ENCODE measurements around the gene KRTAP3-1.

KRTAP3-1 gene

DNA sequence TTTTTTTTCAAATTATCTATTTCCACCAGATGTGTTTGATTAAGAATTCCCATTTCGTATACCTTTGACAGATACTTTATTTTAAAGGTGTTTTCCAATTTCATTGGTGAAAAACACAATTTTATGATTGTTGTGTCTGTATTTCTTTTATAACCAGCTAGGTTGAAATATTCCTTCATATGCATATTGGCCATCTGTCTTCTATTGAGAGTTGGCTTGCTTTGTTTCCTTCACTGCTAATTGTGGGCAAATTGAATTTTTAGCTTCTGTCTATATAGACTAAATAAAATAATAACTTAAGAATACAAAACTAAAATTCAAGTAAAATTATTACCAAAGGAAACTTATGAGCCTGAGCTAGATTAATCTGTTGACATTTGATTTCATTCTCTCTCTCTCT is 13.8 kb downstream of the KRTAP3-1 start:
- Histone ChIP-seq H3K4me1 (ENCODE audit: control insufficient read depth in 1 of 2, insufficient read depth in 2 of 2, low read length in 2 of 2) (no peaks in the 10 kb centered on the region), H3K27me3 (ENCODE audit: low read depth, low read length) (no peaks in the 10 kb centered on the region), H3K9me3 (ENCODE audit: control insufficient read depth in 1 of 2, low read length in 2 of 2) (no peaks in the 10 kb centered on the region), H3K27ac (ENCODE audit: low read length) (no peak overlapping the region), H3K36me3 (ENCODE audit: control insufficient read depth in 1 of 2, insufficient read depth in 2 of 2, low read length in 2 of 2) (no peaks in the 10 kb centered on the region), H3K4me3 (ENCODE audit: low read depth in 1 of 2, low read length in 2 of 2) (no peak overlapping the region)

DNA sequence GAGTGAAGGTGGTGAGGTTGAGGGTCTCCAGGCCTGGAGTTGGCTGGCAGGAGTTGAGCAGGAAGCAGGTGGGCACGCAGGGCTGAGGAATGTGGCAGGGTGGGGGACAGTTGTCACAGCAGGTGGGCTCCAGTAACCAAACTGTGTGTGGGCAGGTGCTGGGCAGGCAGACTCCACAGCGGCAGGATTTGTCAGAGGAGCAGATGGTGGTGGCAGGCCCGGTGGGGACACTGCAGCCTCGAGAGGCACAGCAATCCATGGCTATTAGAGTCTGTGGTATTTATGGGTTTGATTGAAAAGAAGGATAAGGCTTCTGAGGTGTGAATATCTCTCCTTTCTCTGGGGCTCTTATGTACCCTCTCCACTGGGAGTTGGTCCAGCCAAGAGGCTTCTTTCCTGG is 15.1 kb downstream of the KRTAP3-1 start, which contains the start of gene KRTAP3-3:
Gene KRTAP3-3, minus strand, starts transcription at position 326 of the 400 bp plus-strand sequence. Its CDS starts 67 bp downstream, at position 259.
- Histone ChIP-seq H3K27me3 (ENCODE audit: low read depth, low read length) (no peaks in the 10 kb centered on the region), H3K9me3 (ENCODE audit: control insufficient read depth in 1 of 2, low read length in 2 of 2) (no peaks in the 10 kb centered on the region), H3K4me1 (ENCODE audit: control insufficient read depth in 1 of 2, insufficient read depth in 2 of 2, low read length in 2 of 2) (no peaks in the 10 kb centered on the region), H3K27ac (ENCODE audit: low read length) (no peak within 1 kb of the TSS), H3K36me3 (ENCODE audit: control insufficient read depth in 1 of 2, insufficient read depth in 2 of 2, low read length in 2 of 2) (no peaks in the 10 kb centered on the region), H3K4me3 (ENCODE audit: low read depth in 1 of 2, low read length in 2 of 2) (no peak within 1 kb of the TSS)

DNA sequence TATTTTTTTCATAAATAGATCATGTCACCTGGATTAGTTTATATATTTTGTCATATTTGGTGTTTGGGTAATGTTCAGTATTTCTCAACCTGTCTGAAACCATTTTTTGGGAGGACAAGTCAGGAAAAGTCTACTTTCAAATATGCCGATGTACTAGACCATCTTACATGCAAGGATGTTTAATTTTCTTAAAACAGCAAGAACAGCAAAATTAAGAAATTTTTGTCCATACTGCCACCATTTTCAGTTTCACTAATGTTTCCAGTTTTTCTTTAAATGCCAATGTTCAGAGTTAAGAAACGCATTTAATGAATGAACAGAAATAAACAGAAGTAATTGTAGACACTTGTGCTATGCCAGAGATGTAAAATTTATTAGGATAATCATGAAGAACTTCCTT is 15.8 kb downstream of the KRTAP3-1 start:
- H3K4me3 ChIP-seq (ENCODE audit: low read depth in 1 of 2, low read length in 2 of 2), result no peak overlapping the region
- H3K27ac ChIP-seq (ENCODE audit: low read length), result no peak overlapping the region
- no peaks in the 10 kb centered on the region for H3K4me1 ChIP-seq (ENCODE audit: control insufficient read depth in 1 of 2, insufficient read depth in 2 of 2, low read length in 2 of 2)
- H3K36me3 ChIP-seq (ENCODE audit: control insufficient read depth in 1 of 2, insufficient read depth in 2 of 2, low read length in 2 of 2), result no peaks in the 10 kb centered on the region
- H3K27me3 ChIP-seq (ENCODE audit: low read depth, low read length), result no peaks in the 10 kb centered on the region
- H3K9me3 ChIP-seq (ENCODE audit: control insufficient read depth in 1 of 2, low read length in 2 of 2), result no peaks in the 10 kb centered on the region

DNA sequence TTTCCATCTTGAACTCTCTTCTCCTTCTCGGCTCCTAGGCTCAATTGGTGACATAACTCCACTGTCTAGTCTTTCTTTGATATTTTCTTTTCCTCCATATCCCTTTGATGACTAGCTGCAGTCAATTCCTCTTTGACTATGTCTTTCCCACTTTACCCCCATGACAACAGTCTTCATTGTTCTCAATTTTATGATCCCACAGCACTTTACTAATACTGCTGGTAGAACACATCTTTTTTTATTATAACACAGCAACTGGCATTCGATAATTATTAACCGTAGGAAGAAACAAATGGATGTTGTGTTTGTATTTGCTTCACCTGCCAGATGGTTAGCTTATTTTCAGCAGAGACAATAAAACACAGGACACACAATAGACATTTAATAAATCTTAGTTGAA is 16.3 kb downstream of the KRTAP3-1 start:
- H3K27me3 ChIP-seq (ENCODE audit: low read depth, low read length), result no peaks in the 10 kb centered on the region
- no peaks in the 10 kb centered on the region for H3K4me1 ChIP-seq (ENCODE audit: control insufficient read depth in 1 of 2, insufficient read depth in 2 of 2, low read length in 2 of 2)
- H3K36me3 ChIP-seq (ENCODE audit: control insufficient read depth in 1 of 2, insufficient read depth in 2 of 2, low read length in 2 of 2), result no peaks in the 10 kb centered on the region
- H3K9me3 ChIP-seq (ENCODE audit: control insufficient read depth in 1 of 2, low read length in 2 of 2), result no peaks in the 10 kb centered on the region
- no peak overlapping the region for H3K27ac ChIP-seq (ENCODE audit: low read length)
- no peak overlapping the region for H3K4me3 ChIP-seq (ENCODE audit: low read depth in 1 of 2, low read length in 2 of 2)

DNA sequence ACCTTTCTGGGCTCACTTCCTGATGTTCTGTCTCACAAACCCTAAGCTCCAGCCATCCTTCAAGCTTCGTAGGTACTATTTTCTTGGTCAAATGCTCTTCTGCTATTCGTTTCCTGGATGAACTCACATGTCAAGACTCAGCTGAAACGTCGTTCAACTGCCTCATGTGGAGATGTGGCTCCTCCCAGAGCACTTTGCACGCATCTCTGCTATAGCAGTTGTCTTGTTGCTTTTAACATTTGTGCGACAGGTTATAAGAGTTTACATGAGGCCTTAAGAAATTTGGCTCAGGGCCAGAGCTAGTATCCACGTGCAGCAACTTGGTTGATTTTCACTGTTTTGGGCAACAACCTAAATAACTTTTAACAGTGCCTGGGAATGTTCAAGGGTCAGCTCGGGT is 22.0 kb downstream of the KRTAP3-1 start:
- Histone ChIP-seq H3K4me3 (ENCODE audit: low read depth in 1 of 2, low read length in 2 of 2) (no peak overlapping the region), H3K27ac (ENCODE audit: low read length) (no peak overlapping the region), H3K9me3 (ENCODE audit: control insufficient read depth in 1 of 2, low read length in 2 of 2) (no peaks in the 10 kb centered on the region), H3K27me3 (ENCODE audit: low read depth, low read length) (no peaks in the 10 kb centered on the region), H3K36me3 (ENCODE audit: control insufficient read depth in 1 of 2, insufficient read depth in 2 of 2, low read length in 2 of 2) (no peaks in the 10 kb centered on the region), H3K4me1 (ENCODE audit: control insufficient read depth in 1 of 2, insufficient read depth in 2 of 2, low read length in 2 of 2) (no peaks in the 10 kb centered on the region)

DNA sequence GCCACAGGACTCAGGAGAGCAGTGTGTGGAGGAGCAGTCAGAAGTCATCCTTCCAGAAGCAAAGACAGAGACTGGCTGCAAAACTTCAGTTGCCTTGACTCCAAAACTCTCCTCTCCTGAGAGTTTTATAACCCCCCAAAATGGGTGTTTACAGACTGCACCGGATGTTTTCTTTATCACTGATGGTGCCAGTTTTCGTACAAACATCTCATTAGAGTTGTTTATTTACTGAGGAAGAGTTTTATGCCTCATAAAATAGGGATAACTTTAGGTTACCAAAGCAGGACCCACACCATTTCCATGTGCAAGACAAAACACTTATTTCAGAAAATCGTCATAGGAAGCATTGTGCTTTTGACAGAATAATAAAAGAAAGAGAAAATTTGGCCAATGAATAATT is 24.7 kb downstream of the KRTAP3-1 start, which contains the start of gene KRT40:
Gene KRT40, minus strand, starts transcription at position 101 of the 400 bp plus-strand sequence. Its CDS starts 53 bp downstream, at position 48.
- H3K9me3 ChIP-seq (ENCODE audit: control insufficient read depth in 1 of 2, low read length in 2 of 2), result no peaks in the 10 kb centered on the region
- H3K4me1 ChIP-seq (ENCODE audit: control insufficient read depth in 1 of 2, insufficient read depth in 2 of 2, low read length in 2 of 2), result peaks cover 0 to 7% of the 10 kb centered on the region in 2 donors
- H3K27ac ChIP-seq (ENCODE audit: low read length), result no peak within 1 kb of the TSS
- H3K27me3 ChIP-seq (ENCODE audit: low read depth, low read length), result no peaks in the 10 kb centered on the region
- no peak within 1 kb of the TSS for H3K4me3 ChIP-seq (ENCODE audit: low read depth in 1 of 2, low read length in 2 of 2)
- no peaks in the 10 kb centered on the region for H3K36me3 ChIP-seq (ENCODE audit: control insufficient read depth in 1 of 2, insufficient read depth in 2 of 2, low read length in 2 of 2)

DNA sequence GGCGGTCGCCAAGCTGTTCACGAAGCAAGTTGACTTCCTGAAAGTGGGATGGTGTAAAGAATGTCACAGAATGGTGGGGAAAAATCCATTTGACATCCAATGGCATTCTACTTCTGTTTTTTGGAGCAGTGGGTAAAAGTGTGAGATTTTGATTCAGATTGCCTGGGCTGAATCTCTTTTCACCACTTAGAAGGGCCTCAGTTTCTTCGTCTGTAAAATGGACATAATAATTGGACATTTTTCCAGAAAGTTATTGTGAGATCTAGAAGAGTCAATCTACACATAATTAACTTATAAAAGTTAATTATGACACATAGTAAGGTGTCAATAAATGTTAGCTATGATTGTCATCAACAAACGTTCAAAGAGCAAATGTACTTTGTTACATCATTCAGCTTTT is 27.8 kb downstream of the KRTAP3-1 start:
- no peak overlapping the region for H3K4me3 ChIP-seq (ENCODE audit: low read depth in 1 of 2, low read length in 2 of 2)

DNA sequence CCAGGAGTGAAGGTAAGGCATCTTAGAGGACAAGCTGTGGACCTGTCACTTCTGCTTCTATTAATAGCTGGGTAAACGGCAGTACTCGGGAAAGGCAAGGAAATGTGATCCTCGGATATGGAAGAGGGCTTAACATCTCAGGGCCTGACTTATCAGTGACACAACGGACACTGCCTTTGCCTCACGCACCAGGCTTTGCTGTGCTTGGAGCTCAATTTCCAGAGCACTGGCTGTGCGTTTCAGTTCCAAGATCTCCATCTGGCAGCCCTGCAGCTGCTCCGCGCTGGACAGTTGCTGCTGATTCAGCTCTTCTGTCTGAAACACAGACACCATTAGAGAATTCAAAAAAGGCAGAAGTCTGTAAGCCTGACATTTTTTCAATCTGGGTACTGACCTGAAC is 28.3 kb downstream of the KRTAP3-1 start:
- Histone ChIP-seq H3K4me3 (ENCODE audit: low read depth in 1 of 2, low read length in 2 of 2) (no peak overlapping the region), H3K4me1 (ENCODE audit: control insufficient read depth in 1 of 2, insufficient read depth in 2 of 2, low read length in 2 of 2) (peaks cover 0 to 7% of the 10 kb centered on the region in 2 donors), H3K36me3 (ENCODE audit: control insufficient read depth in 1 of 2, insufficient read depth in 2 of 2, low read length in 2 of 2) (no peaks in the 10 kb centered on the region), H3K27me3 (ENCODE audit: low read depth, low read length) (no peaks in the 10 kb centered on the region), H3K9me3 (ENCODE audit: control insufficient read depth in 1 of 2, low read length in 2 of 2) (no peaks in the 10 kb centered on the region), H3K27ac (ENCODE audit: low read length) (no peak overlapping the region)

More for the DNA sequence above, 27.8 kb downstream of the KRTAP3-1 start:
- H3K9me3 ChIP-seq (ENCODE audit: control insufficient read depth in 1 of 2, low read length in 2 of 2), result no peaks in the 10 kb centered on the region
- no peak overlapping the region for H3K27ac ChIP-seq (ENCODE audit: low read length)
- H3K36me3 ChIP-seq (ENCODE audit: control insufficient read depth in 1 of 2, insufficient read depth in 2 of 2, low read length in 2 of 2), result no peaks in the 10 kb centered on the region
- no peaks in the 10 kb centered on the region for H3K27me3 ChIP-seq (ENCODE audit: low read depth, low read length)
- peaks cover 0 to 7% of the 10 kb centered on the region in 2 donors for H3K4me1 ChIP-seq (ENCODE audit: control insufficient read depth in 1 of 2, insufficient read depth in 2 of 2, low read length in 2 of 2)

DNA sequence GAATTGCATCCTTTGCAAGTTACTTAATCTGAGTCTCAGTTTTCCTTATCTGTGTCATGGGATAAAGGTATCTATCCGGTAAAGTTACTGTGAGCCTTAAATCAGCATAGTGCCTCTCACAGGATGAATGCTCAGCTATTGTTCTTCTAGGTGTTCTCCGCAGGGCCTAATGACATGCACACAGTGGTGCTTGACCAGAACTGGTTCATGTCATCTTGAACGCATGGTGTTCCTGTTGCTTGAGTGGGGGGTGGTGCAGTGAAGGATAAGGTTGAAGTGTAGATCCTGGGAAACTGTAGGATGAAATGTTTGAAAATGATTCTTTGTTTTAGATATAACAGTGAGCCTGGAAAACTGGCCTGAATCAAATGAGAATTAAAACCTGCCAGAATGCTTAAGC is 28.8 kb downstream of the KRTAP3-1 start:
- H3K4me3 ChIP-seq (ENCODE audit: low read depth in 1 of 2, low read length in 2 of 2), result no peak overlapping the region
- H3K9me3 ChIP-seq (ENCODE audit: control insufficient read depth in 1 of 2, low read length in 2 of 2), result no peaks in the 10 kb centered on the region
- no peaks in the 10 kb centered on the region for H3K27me3 ChIP-seq (ENCODE audit: low read depth, low read length)
- no peak overlapping the region for H3K27ac ChIP-seq (ENCODE audit: low read length)
- peaks cover 0 to 7% of the 10 kb centered on the region in 2 donors for H3K4me1 ChIP-seq (ENCODE audit: control insufficient read depth in 1 of 2, insufficient read depth in 2 of 2, low read length in 2 of 2)
- H3K36me3 ChIP-seq (ENCODE audit: control insufficient read depth in 1 of 2, insufficient read depth in 2 of 2, low read length in 2 of 2), result no peaks in the 10 kb centered on the region

DNA sequence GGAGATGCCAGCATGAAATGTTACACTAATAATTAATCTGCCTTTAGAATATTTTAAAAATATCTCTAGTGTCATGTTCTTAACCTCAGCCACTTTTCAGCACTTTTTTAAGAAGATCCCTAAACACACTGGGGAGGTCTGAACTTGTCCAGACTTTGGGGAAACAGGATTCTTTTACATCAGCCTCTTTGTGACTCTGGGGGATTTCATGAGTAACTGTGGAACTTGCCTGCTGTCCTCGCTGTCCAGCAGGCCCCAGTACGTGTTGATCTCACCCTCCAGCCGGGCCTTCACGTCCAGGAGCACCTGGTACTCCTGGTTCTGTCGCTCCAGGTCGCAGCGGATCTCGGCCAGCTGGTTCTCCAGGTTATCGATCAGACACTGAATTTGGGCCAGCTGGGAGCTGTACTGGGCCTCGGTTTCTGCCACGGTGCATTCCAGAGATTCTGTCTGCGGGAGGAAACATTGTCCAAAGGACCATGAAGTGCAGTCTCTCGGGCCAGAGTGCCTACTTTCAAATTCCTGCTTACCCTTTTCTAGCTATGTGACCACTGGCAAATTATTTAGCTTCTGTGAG is 30.3 kb downstream of the KRTAP3-1 start:
- Histone ChIP-seq H3K36me3 (ENCODE audit: control insufficient read depth in 1 of 2, insufficient read depth in 2 of 2, low read length in 2 of 2) (no peaks in the 10 kb centered on the region), H3K4me1 (ENCODE audit: control insufficient read depth in 1 of 2, insufficient read depth in 2 of 2, low read length in 2 of 2) (peaks cover 0 to 7% of the 10 kb centered on the region in 2 donors)

DNA sequence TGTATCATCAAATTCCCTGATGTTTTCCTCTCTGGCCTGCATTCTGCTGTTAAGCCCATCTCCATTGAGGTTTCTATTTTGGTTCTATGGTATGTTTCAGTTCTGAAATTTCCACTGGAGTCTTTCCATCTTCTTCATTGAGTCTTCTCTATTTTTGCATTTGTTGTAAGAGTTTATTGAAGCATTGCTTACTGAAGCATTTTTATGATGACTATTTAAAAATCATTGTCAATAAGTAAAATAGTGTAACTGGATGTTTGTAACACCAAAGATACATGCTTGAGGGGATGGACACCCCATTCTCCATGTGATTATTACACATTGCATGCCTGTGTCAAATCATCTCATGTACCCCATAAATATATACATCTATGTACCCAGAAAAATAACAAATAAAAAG is 33.4 kb downstream of the KRTAP3-1 start:
- Histone ChIP-seq H3K27me3 (ENCODE audit: low read depth, low read length) (no peaks in the 10 kb centered on the region), H3K36me3 (ENCODE audit: control insufficient read depth in 1 of 2, insufficient read depth in 2 of 2, low read length in 2 of 2) (no peaks in the 10 kb centered on the region), H3K27ac (ENCODE audit: low read length) (no peak overlapping the region), H3K4me1 (ENCODE audit: control insufficient read depth in 1 of 2, insufficient read depth in 2 of 2, low read length in 2 of 2) (peaks cover 0 to 1% of the 10 kb centered on the region in 2 donors), H3K4me3 (ENCODE audit: low read depth in 1 of 2, low read length in 2 of 2) (no peak overlapping the region), H3K9me3 (ENCODE audit: control insufficient read depth in 1 of 2, low read length in 2 of 2) (no peaks in the 10 kb centered on the region)

More for the DNA sequence above, 30.3 kb downstream of the KRTAP3-1 start:
- Histone ChIP-seq H3K27me3 (ENCODE audit: low read depth, low read length) (no peaks in the 10 kb centered on the region), H3K27ac (ENCODE audit: low read length) (no peak overlapping the region), H3K4me3 (ENCODE audit: low read depth in 1 of 2, low read length in 2 of 2) (no peak overlapping the region), H3K9me3 (ENCODE audit: control insufficient read depth in 1 of 2, low read length in 2 of 2) (no peaks in the 10 kb centered on the region)

DNA sequence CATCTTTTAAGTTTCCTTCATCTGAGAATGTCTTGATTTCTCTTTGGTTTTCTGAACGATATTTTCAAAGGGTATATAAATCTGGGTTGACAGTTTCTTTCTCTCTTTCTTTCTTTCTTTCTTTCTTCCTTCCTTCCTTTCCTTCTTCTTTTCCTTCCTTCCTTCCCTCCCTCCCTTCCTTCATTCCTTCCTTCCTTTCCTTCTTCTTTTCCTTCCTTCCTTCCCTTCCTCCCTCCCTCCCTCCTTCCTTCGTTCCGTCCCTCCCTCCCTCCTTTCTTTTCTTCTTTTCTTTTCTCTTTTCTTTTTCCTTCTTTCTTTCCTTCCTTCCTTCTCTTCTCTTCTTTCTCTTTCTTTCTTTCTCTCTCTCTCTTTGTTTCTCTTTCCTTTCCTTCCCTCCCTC is 34.6 kb downstream of the KRTAP3-1 start:
- Histone ChIP-seq H3K4me1 (ENCODE audit: control insufficient read depth in 1 of 2, insufficient read depth in 2 of 2, low read length in 2 of 2) (no peaks in the 10 kb centered on the region), H3K4me3 (ENCODE audit: low read depth in 1 of 2, low read length in 2 of 2) (no peak overlapping the region), H3K36me3 (ENCODE audit: control insufficient read depth in 1 of 2, insufficient read depth in 2 of 2, low read length in 2 of 2) (no peaks in the 10 kb centered on the region), H3K27ac (ENCODE audit: low read length) (no peak overlapping the region), H3K27me3 (ENCODE audit: low read depth, low read length) (no peaks in the 10 kb centered on the region), H3K9me3 (ENCODE audit: control insufficient read depth in 1 of 2, low read length in 2 of 2) (no peaks in the 10 kb centered on the region)

Measured in muscle layer of duodenum (tissue), 2 donors.